K562 (cell line): ENCODE results near the gene TBC1D16. TPM values are rescaled to one million over a fixed set of nuclear protein-coding genes. Genes with fewer than 3 reads are reported as not detected.

Source experiments
- ATAC-seq: fragments of 200-7000 bp; cut with Tn5 transposase; 3 replicates; pipeline ENCODE4 v1.9.1; 2020; ENCODE audit warnings: moderate library complexity
- BruUV-seq: library from RNA; stranded (reverse); fragments of 400-500 nt; replicated peaks from 2 replicates; lab custom pipeline; 2021; lab: Mats Ljungman, UMichigan
- CTCF ChIA-PET: fragments of 300-600 bp; formaldehyde crosslinking; extraction: SDS; loops from one replicate; lab custom pipeline; 2021; ENCODE audit warnings: low intra/inter-chr PET ratio; lab: Yijun Ruan, JAX
- POLR2A ChIA-PET: fragments of 300-600, 350-650 bp; sonication (Branson Sonifier 250); formaldehyde crosslinking; extraction: SDS; loops from one replicate; lab custom pipeline; 2021; ENCODE audit warnings: antibody characterized with exemption, inconsistent platforms; lab: Yijun Ruan, JAX
- DNase-seq, 4 experiments: peaks; one replicate each; pipeline versions ENCODE4 v3.0.0 to v3.0.0-alpha.2; 2011 to 2018; ENCODE audit warnings: low spot score in 3 of 4, mixed read lengths in 3 of 4; ENCODE audit errors: extremely low read depth in 1 of 4
- FAIRE-seq: peaks from 2 replicates; lab custom pipeline; 2011; peaks lifted over from hg19 to GRCh38; lab: Jason Lieb, UNC
- H2AFZ ChIP-seq: 2 replicates; pipeline ENCODE4 v1.6.0; 2011; ENCODE audit warnings: low read depth, low read length, control low read depth, inconsistent platforms
- H3K27ac ChIP-seq: fragments of 200-600 bp; 3 replicates; pipeline ENCODE4 v1.8.0; 2011; ENCODE audit warnings: low read depth, mild to moderate bottlenecking, control low read depth, inconsistent platforms, low read length, moderate library complexity, mixed read lengths; ENCODE audit errors: extremely low read depth
- H3K27me3 ChIP-seq, 2 experiments: fragments of 300-600 bp in 1 of 2; 2 replicates in 1 of 2; 3 replicates in 1 of 2; pipeline versions ENCODE4 v1.6.0 to v1.8.0; 2011; ENCODE audit warnings: inconsistent platforms in 2 of 2, low read length in 2 of 2, mild to moderate bottlenecking in 1 of 2, mixed read lengths in 1 of 2, moderate library complexity in 1 of 2; ENCODE audit not compliant: control insufficient read depth in 2 of 2, insufficient read depth in 2 of 2
- H3K36me3 ChIP-seq: fragments of 300-600 bp; 3 replicates; pipeline ENCODE4 v1.8.0; 2011; ENCODE audit warnings: mild to moderate bottlenecking, low read length, inconsistent platforms; ENCODE audit not compliant: control insufficient read depth, insufficient read depth
- H3K4me1 ChIP-seq, 2 experiments: fragments of 200-600 bp in 1 of 2; replicated peaks in 1 of 2; 2 replicates in 1 of 2; 3 replicates in 1 of 2; pipeline versions ENCODE4 v1.5.1 to v1.8.0; 2011; ENCODE audit warnings: inconsistent platforms in 2 of 2, low read length in 2 of 2, mild to moderate bottlenecking in 1 of 2, mixed read lengths in 1 of 2, moderate library complexity in 1 of 2; ENCODE audit not compliant: control insufficient read depth in 2 of 2, insufficient read depth in 2 of 2
- H3K4me2 ChIP-seq: 2 replicates; pipeline ENCODE4 v1.6.1; 2011; ENCODE audit warnings: low read length, control low read depth, inconsistent platforms, mixed read lengths; ENCODE audit not compliant: insufficient read depth
- H3K4me3 ChIP-seq: fragments of 200-600 bp; sonication (generic), shearing (Covaris generic); 2 replicates; pipeline ENCODE4 v1.5.1; 2016; ENCODE audit warnings: control low read depth, inconsistent platforms
- H3K79me2 ChIP-seq: fragments of 200-600 bp; 3 replicates; pipeline ENCODE4 v1.8.0; 2011; ENCODE audit warnings: low read length, inconsistent platforms; ENCODE audit not compliant: control insufficient read depth, insufficient read depth
- H3K9ac ChIP-seq, 2 experiments: 2 replicates each; pipeline versions ENCODE4 v1.6.0 to v1.6.1; 2011; ENCODE audit warnings: low read depth in 2 of 2, low read length in 2 of 2, control low read depth in 1 of 2, inconsistent platforms in 1 of 2, mild to moderate bottlenecking in 1 of 2, mixed read lengths in 1 of 2; ENCODE audit not compliant: insufficient read depth in 1 of 2
- H3K9me1 ChIP-seq: one replicate; pipeline ENCODE4 v1.6.0; 2011; ENCODE audit warnings: inconsistent platforms, mild to moderate bottlenecking, low read length, moderate library complexity; ENCODE audit not compliant: control insufficient read depth, insufficient read depth
- H3K9me3 ChIP-seq: replicated peaks from 2 replicates; pipeline ENCODE4 v1.5.1; 2011; ENCODE audit warnings: low read depth, low read length, inconsistent platforms; ENCODE audit not compliant: control insufficient read depth, insufficient read depth
- H4K20me1 ChIP-seq: replicated peaks from 2 replicates; pipeline ENCODE4 v1.6.1; 2011; ENCODE audit warnings: low read length, inconsistent platforms, mixed read lengths; ENCODE audit not compliant: control insufficient read depth, insufficient read depth
- CTCF ChIP-seq, 3 experiments: IDR thresholded peaks in 2 of 3; conservative IDR thresholded peaks in 1 of 3; 2 replicates each; pipeline ENCODE4 v1.5.1; 2011 to 2012; ENCODE audit warnings: low read length in 3 of 3, mild to moderate bottlenecking in 3 of 3, control low read depth in 2 of 3, improper control_type of control experiment in 1 of 3, inconsistent platforms in 1 of 3, low read depth in 1 of 3, mixed read lengths in 1 of 3, moderate library complexity in 1 of 3; ENCODE audit not compliant: insufficient read depth in 2 of 3
- CTCFL ChIP-seq: IDR thresholded peaks from 2 replicates; pipeline ENCODE4 v1.6.1; 2011; ENCODE audit warnings: borderline replicate concordance, low read depth, mild to moderate bottlenecking, moderate library complexity, low read length; ENCODE audit not compliant: insufficient read depth, poor library complexity, severe bottlenecking
- REST ChIP-seq, 2 experiments: fragments of 450-650 bp; formaldehyde crosslinking in 1 of 2; IDR thresholded peaks; 2 replicates each; pipeline versions ENCODE4 v1.4.0 to v1.6.1; 2014 to 2020; ENCODE audit warnings: mild to moderate bottlenecking in 2 of 2, borderline replicate concordance in 1 of 2, low read depth in 1 of 2
- SMC3 ChIP-seq: conservative IDR thresholded peaks from 2 replicates; pipeline ENCODE4 v1.6.1; 2011; ENCODE audit warnings: low read depth, low read length, improper control_type of control experiment; ENCODE audit not compliant: insufficient read depth
- THRB ChIP-seq: fragments of 450-650 bp; formaldehyde crosslinking; conservative IDR thresholded peaks from 2 replicates; pipeline ENCODE4 v1.4.0; 2022; ENCODE audit warnings: mild to moderate bottlenecking, missing genetic modification characterization
- WGBS: fragments of 100-300 bp; shearing (Covaris generic); methylation state at CpG from one replicate; pipeline ENCODE4 v1.1.6; 2016; ENCODE audit warnings: low coverage, mixed read lengths; ENCODE audit not compliant: insufficient coverage; ENCODE audit errors: missing lambda C conversion rate; 5-methylcytosine and 5-hydroxymethylcytosine counted together
- in situ Hi-C: fragments of 300-500 bp; cut with MboI; formaldehyde crosslinking; loops from 4 replicates; pipeline ENCODE4 v1.15.0; 2018; ENCODE audit warnings: inconsistent platforms, mixed read lengths
- intact Hi-C: fragments of 100-400 bp; cut with micrococcal nuclease; formaldehyde crosslinking; loops from 2 replicates; pipeline ENCODE4 v1.14.2; 2022
- polyA plus RNA-seq, 8 experiments: library from polyadenylated mRNA; depleted of rRNA in 4 of 8; stranded (reverse) in 5 of 8; unstranded in 3 of 8; fragments of >200 nt; fragmentation: Nextera tagmentation in 2 of 8; fragmentation: Illumina TruSeq in 1 of 8; extraction: Ambion mirVana in 2 of 8; extraction: Trizol in 1 of 8; gene quantifications; 2 replicates each; pipeline versions ENCODE4 v1.2.1 to v1.2.3, GENCODE V29; 2011 to 2014; ENCODE audit warnings: inconsistent platforms in 1 of 8, missing spikeins in 1 of 8
- total RNA-seq, 7 experiments: library from RNA; depleted of rRNA in 6 of 7; stranded (reverse); fragments of >200 nt in 6 of 7; fragmentation: Illumina TruSeq in 2 of 7; extraction: Trizol in 2 of 7; gene quantifications; 2 replicates each; pipeline versions ENCODE4 v1.2.1 to v1.2.3, GENCODE V29; 2011 to 2021; ENCODE audit warnings: low replicate concordance in 1 of 7

The TBC1D16 gene
- total and polyA plus RNA-seq, 9 of the 15 experiments (the other 6 are each of a cell fraction or from before 2014, with no cell fraction given): 0.01 to 0.20 (median 0.03) TPM; not detected in 1

GRCh38 chr17:79970576-79971068 lies 65.0 kb downstream of the TBC1D16 start:
- peak in 2 of 4 experiments; percentile 48 to 72 for DNase-seq
- FAIRE-seq: peak; percentile 73
- intact Hi-C loops: loop anchor here (10.0 kb wide), 2 partner anchors 116 to 166 kb away; no protein-coding TSS in a partner anchor
- ChIA-PET POLR2A (interaction anchor here (0.6 kb wide), 1 partner anchor 340 kb away, joined by 3 read pairs; no protein-coding TSS in a partner anchor), CTCF (interaction anchor here (0.8 to 1.0 kb wide), 2 partner anchors 180 to 181 kb away, joined by 3 read pairs; no protein-coding TSS in a partner anchor)
- no peak overlapping the region for H3K4me3 ChIP-seq
- no TSS peak for BruUV-seq
- H3K79me2 ChIP-seq: no peaks in the 10 kb centered on the region
- no peaks in the 10 kb centered on the region for H3K9me3 ChIP-seq
- no peak overlapping the region for H3K27ac ChIP-seq
- H3K9me1 ChIP-seq: no peaks in the 10 kb centered on the region
- H4K20me1 ChIP-seq: peaks cover 7% of the 10 kb centered on the region; the same call in 1 of the 2 replicates
- H2AFZ ChIP-seq: no peak overlapping the region
- under 1% methylated on average over 10 of the region's 10 CpGs for WGBS
- ATAC-seq: peak; percentile 76
- H3K27me3 ChIP-seq: peaks cover 30 to 48% of the 10 kb centered on the region in 2 experiments
- no peaks in the 10 kb centered on the region for H3K36me3 ChIP-seq
- peaks cover 0 to 2% of the 10 kb centered on the region in 2 experiments; a peak in 1 of 5 replicates for H3K4me1 ChIP-seq
- in situ Hi-C loops: no loop called here
- no peak overlapping the region for H3K4me2 ChIP-seq
- no peak overlapping the region for H3K9ac ChIP-seq
- peak; percentile 72 to 75 (median 74) for TF ChIP-seq CTCF (IDR thresholded peaks at IDR 0.05 in 2 of 3, conservative IDR thresholded peaks at IDR 0.05 in 1 of 3; ENCODE audit: insufficient read depth in 2 of 3, low read depth in 1 of 3, low read length in 3 of 3)
- TF ChIP-seq CTCFL: peak; percentile 18
- TF ChIP-seq REST (IDR thresholded peaks at IDR 0.05; ENCODE audit: borderline replicate concordance): 0 out of 2 replicates have a peak, but pooled peaks have one; percentile 26
- TF ChIP-seq REST (CRISPR knock-in tag; IDR thresholded peaks at IDR 0.05; ENCODE audit: low read depth): no peak
- TF ChIP-seq THRB (CRISPR knock-in tag): no peak
- peak; percentile 45 for TF ChIP-seq SMC3
